GM21576 (cell line): ENCODE measurements around the gene MMADHC.
"Not testable (repeated sequence)": the region's sequence is repeated elsewhere in the genome, so short reads cannot be mapped to it uniquely, and the experiment has no call there.

ENCODE experiments used
- ATAC-seq: cut with Tn5 transposase; IDR thresholded peaks from one replicate; pipeline ENCODE4 v1.9.1; 2021; ENCODE audit warnings: mild to moderate bottlenecking, moderate library complexity; ENCODE audit not compliant: unreplicated experiment

The MMADHC gene

DNA sequence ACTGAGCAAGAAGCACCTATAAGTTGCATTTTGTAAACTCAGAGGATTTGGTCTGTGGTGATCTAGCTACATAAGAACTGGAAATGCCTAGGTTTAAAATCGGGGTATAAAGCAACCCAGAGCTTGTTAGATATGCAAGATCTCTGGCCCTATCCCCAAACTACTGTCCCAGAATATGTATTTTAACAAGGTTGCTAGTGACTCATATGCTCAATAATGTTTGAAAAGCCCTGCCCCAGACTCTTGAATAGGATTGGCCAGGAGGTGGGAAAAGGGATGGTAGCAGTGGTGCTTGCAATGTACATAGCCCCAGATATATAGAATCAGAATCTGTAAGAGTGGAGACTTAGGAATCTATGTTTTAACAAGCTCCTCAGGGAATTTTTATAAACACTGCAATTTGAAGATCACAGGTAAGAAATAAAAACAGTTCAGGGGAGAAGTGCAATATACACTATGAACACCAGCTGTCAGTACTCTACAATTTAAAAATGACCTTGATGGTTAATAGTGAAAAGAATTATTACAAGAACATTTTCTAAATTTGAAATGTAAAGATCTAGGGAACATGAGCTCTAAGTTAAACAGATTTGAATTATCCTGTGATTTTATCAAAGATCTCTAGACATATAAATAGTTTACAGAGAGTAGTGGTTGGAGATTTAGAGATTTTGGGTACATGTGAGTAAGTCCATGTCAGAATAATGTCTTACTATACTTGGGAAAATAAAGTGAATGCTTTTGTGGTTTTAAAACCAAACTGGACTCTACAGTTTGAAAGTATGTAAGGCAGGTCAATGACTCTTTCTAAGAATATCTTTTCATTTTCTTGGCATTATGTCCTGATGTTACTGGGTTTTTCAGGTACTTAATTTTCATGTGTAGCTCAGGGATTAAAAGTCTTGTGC, 7.7 kb upstream of the MMADHC start:
- ATAC-seq, result no peak

DNA sequence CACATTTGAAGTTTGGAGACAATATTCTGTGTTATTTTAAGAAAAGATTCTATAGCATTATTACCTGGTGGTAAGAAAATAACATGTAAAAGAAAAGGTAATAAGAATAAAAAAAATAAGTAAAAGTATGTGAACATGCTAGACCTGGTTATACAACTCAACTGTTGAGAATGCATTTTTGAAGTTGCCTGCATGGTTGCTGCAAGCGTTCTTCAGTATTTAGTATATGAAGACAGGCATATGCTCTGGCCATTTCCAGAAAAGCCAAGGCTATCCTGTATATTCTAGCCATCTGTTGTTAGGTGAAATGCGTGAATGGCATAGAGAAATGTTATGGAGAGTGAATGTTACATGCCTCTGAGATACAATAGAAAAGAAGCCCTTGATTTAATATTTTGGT, 6.8 kb upstream of the MMADHC start:
- no peak for ATAC-seq

- ATAC-seq, result peak; percentile 26
Measured at GRCh38 chr2:149587950-149588487, 444 bp upstream of the MMADHC start.

- no peak for ATAC-seq
Measured at GRCh38 chr2:149586898-149587219, 716 bp downstream of the MMADHC start.

- ATAC-seq, result no peak
Measured at GRCh38 chr2:149586063-149586462, 1.5 kb downstream of the MMADHC start.

DNA sequence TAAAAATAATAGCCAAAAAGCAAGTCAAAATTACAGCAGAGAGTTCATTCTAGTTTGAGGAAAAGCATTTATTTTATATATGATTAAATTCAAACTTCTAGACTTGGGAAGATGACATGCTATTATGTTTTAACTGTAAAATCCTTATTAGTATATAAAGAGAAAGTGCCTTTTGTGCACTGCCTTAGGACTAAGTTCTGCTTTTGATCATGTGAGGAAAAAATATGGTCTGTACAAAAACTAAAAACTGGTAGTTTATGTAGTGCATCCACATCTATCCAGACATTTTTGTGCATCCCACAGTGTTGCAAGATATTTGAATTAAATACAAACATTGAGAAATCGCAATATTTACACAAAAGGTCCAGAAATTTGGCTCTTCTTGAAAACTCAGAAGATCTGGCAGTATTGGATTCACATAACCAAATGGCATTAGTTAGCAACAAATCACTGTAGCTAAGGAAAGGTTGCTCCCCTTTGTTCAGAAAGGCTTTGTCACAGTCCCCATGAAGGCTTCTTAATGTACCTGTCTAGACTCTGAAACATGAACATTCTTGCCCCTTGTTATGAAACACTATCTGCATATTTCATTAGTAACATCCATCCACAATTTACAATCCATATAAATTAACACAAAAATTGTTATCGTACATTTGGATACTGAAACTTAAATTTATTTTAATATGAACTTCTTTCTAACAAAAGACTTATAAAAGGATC, 2.2 kb downstream of the MMADHC start:
- ATAC-seq, result no peak

DNA sequence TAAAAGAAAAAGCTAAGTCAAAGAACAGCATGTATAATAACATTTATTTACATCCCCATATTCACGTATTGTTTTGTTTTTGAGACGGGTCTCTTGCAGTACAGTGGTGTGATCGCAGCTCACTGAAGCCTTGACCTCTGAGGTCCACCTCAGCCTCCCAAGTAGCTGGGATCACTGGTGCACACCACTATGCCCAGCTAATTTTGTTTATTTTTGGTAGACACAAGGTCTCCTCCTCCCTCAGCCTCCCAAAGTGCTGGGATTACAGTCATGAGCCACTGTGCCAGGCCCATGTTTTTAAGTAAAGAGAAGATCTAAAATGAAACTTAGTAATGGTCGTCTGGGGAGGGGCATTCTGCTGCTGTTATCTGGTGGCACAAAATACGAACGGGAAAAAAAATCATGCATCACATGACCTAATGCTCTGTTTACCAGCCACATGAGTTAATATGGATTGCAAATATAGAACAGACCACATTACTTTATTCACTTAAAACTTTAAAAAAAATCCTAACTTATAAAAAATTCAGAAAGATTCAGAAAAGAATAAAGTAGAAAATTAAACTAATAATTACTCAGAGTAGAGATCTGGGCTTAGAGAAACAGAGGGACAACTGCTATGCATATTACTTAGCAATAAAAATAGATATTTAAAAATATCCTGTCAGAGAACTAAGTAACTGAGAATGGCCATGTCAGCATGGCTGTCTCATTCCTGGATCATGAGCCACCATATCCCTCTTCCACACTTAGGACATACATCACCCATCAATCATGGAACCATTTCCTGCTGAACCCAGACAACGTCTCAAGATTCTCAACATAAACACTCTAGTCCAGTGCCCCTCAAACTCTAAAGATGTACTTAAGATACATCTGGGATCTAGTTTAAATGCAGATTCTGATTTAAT, 7.3 kb downstream of the MMADHC start:
- ATAC-seq, result no peak

- no peak for ATAC-seq
Measured at GRCh38 chr2:149577269-149577668, 10.3 kb downstream of the MMADHC start.

- ATAC-seq, result no peak
Measured at GRCh38 chr2:149575752-149576151, 11.8 kb downstream of the MMADHC start.

GRCh38 chr2:149575277-149575676, 12.3 kb downstream of the MMADHC start:
- no peak for ATAC-seq

GRCh38 chr2:149573760-149574159, 13.8 kb downstream of the MMADHC start:
- ATAC-seq, result no peak

GRCh38 chr2:149572102-149572953, 15.2 kb downstream of the MMADHC start:
- ATAC-seq, result no peak

GRCh38 chr2:149568138-149568537, 19.4 kb downstream of the MMADHC start:
- ATAC-seq, result no peak

DNA sequence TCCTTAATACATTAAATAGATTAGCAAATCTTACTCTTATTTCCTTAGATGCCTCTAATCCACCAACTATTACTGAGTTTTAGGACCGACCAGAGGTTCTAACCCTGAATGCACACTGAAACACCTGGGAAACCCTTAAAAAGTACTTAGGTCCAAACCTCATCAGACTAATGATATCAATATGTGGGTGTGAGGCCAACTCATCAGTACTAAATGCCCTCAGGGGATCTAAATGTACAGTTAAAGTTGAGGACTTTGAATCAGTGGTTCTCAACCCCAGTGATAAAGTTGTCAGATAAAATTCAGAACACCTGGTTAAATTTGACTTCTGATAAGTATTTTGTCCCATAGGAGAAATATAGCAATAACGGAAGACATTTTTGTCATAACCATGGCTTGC, 20.9 kb downstream of the MMADHC start:
- no peak for ATAC-seq

GRCh38 chr2:149565625-149566024, 21.9 kb downstream of the MMADHC start:
- ATAC-seq, result not testable (repeated sequence)

DNA sequence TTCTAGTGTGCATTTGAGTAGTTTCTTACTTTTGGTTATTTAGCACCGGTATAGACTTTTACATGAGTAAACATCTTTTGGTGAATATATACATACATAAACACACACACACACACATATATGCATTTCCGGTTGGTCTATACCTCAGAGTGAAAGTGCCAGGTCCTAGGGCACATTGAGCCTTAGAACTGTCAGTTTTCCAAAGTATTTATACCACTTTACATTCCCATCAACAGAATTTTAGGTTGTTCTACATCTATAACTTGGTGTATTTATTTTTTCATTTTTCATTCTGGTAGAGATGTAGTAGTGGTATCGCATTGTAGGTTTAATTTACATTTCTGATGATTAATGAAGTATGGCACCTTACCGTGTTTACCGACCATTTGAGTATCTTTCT, 22.6 kb downstream of the MMADHC start:
- ATAC-seq, result no peak

- ATAC-seq, result no peak
Measured at GRCh38 chr2:149564097-149564496, 23.5 kb downstream of the MMADHC start.

DNA sequence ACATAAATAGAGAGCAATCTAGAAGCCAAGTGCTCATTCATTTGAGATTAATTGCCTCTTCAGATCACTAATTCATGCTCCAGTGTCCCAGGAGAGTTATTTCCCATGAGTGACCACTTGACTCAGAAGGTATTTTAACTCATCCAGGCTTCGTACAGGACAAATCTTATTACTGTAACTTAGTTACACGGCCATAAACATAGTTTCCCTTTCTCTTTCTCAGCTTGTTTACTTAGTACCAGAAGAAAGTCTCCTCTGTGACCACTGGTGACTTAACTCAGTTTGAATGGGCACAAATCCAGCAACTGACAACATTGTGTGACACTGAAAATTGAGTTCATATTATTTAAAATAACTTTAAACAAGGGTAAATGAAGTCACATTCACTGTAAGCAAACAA, 25.3 kb downstream of the MMADHC start:
- peak; percentile 78 for ATAC-seq

DNA sequence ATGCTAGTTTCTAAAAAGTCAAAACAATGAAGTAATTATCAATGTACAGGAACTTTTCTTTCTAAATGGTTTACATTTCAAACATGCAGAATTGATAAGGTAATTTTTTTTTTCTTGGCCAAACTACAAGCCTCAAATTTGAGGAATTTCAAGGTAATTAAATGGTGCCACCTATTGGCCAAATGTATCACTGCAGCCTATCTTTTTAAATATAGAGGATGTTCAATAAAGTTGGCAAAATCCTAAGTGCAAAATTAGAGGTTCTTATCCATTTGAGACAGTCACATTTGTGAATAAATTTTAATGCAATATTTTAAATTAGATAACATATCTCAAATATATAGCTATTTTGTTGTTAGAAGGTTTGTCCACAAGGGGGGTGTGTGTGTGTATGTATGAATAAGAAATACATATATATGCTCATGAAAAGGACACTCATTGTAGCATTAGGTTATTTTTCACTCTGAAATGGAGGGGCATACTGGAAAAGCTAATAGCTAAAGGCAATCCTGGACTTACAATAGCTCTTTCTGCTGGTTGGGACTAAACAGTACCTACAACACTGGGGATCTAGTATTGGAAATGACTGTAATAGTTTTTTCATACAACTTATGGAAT, 26.2 kb downstream of the MMADHC start:
- ATAC-seq, result no peak
